ENCODE measurements around the gene MTHFD2.
"Not testable (repeated sequence)": the region's sequence is repeated elsewhere in the genome, so short reads cannot be mapped to it uniquely, and the experiment has no call there.

The MTHFD2 gene

GRCh38 chr2:74179063-74179865 is 19.2 kb upstream of the MTHFD2 start:
- CTCF ChIA-PET = interaction anchor here (0.6 to 6.3 kb wide), 9 partner anchors 9 to 212 kb away, joined by 3 to 31 read pairs (median 5); partner anchors contain the start of genes BOLA3 and MTHFD2
- no peak for DNase-seq (ENCODE audit: low read depth, low spot score)

DNA sequence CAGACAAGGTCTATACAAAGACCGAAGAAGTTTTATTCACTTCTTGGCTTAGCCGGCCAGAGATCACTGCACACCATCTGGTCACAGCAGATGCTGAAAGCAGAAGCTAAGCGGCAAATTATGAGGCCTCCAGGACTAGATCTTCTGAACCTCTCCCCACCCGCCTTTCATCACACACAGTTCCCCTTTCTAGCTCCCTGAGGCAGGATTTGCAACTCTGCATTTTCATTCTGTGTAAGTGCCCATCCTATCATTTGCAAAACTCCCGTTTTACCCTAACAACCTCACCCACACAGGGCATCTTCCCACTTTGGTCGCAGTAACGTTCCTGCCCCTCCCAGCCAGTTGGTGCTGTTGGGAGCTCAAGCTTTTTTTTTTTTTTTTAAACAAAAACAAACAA is 16.7 kb upstream of the MTHFD2 start:
- ChIA-PET CTCF (interaction anchor here (1.7 to 6.3 kb wide), 2 partner anchors 10 to 16 kb away, joined by 4 to 31 read pairs; partner anchors contain the start of gene MTHFD2), POLR2A (interaction anchor here (1.0 kb wide), 1 partner anchor 17 kb away, joined by 5 read pairs; the partner anchor contains the start of gene MTHFD2)
- no peak for DNase-seq (ENCODE audit: low read depth, low spot score)
- no peak overlapping the region for H3K4me3 ChIP-seq (ENCODE audit: low read depth, low read length)
- no peak for TF ChIP-seq CTCF (IDR thresholded peaks at IDR 0.05; ENCODE audit: insufficient read depth, low read length, missing control alignments)

More at GRCh38 chr2:74179063-74179865, 19.2 kb upstream of the MTHFD2 start:
- H3K4me3 ChIP-seq (ENCODE audit: low read depth, low read length) = peak overlapping the region; percentile 53
- POLR2A ChIA-PET = interaction anchor here (0.7 to 1.9 kb wide), 7 partner anchors 9 to 945 kb away, joined by 3 to 29 read pairs (median 4); partner anchors contain the start of genes BOLA3, CCT7 and MTHFD2
- TF ChIP-seq CTCF (IDR thresholded peaks at IDR 0.05; ENCODE audit: insufficient read depth, low read length, missing control alignments) = no peak

- POLR2A ChIA-PET = no interaction called here
- CTCF ChIA-PET = interaction anchor here (1.4 kb wide), 1 partner anchor 15 kb away, joined by 6 read pairs; the partner anchor contains the start of gene MTHFD2
- no peak for DNase-seq (ENCODE audit: low read depth, low spot score)
- H3K4me3 ChIP-seq (ENCODE audit: low read depth, low read length) = no peak overlapping the region
- no peak for TF ChIP-seq CTCF (IDR thresholded peaks at IDR 0.05; ENCODE audit: insufficient read depth, low read length, missing control alignments)
Observed at GRCh38 chr2:74183878-74184277, 14.5 kb upstream of the MTHFD2 start.

- ChIA-PET POLR2A (no interaction called here), CTCF (no interaction called here)
- no peak for TF ChIP-seq CTCF (IDR thresholded peaks at IDR 0.05; ENCODE audit: insufficient read depth, low read length, missing control alignments)
- DNase-seq (ENCODE audit: low read depth, low spot score) = no peak
- no peak overlapping the region for H3K4me3 ChIP-seq (ENCODE audit: low read depth, low read length)
Observed at GRCh38 chr2:74186038-74186437, 12.4 kb upstream of the MTHFD2 start.

DNA sequence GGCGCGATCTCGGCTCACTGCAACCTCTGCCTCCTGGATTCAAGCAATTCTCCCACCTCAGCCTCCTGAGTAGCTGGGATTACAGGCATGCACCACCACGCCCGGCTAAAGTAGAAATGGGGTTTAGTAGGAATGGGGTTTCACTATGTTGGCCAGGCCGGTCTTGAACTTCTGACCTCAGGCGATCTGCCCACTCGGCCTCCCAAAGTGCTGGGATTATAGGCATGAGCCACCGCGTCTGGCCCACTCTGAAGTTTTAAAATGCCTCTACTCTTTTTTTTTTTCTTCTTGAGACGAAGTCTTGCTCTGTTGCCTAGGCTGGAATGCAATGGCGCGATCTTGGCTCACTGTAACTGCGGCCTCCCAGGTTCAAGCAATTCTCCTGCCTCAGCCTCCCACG is 11.7 kb upstream of the MTHFD2 start:
- H3K4me3 ChIP-seq (ENCODE audit: low read depth, low read length); CTCF ChIA-PET; DNase-seq (ENCODE audit: low read depth, low spot score); POLR2A ChIA-PET: not testable (repeated sequence)

- no peak overlapping the region for H3K4me3 ChIP-seq (ENCODE audit: low read depth, low read length)
- ChIA-PET POLR2A (interaction anchor here (1.0 kb wide), 2 partner anchors 9 to 11 kb away, joined by 4 to 6 read pairs; partner anchors contain the start of genes MOB1A and MTHFD2), CTCF (interaction anchor here (0.7 to 1.4 kb wide), 4 partner anchors 9 to 364 kb away, joined by 3 to 5 read pairs (median 4); partner anchors contain the start of genes MOB1A and MTHFD2)
- TF ChIP-seq CTCF (IDR thresholded peaks at IDR 0.05; ENCODE audit: insufficient read depth, low read length, missing control alignments) = no peak
- no peak for DNase-seq (ENCODE audit: low read depth, low spot score)
Observed at GRCh38 chr2:74188018-74188601, 10.3 kb upstream of the MTHFD2 start.

All from AG04449 (cell line).